Measurements from ENCODE around the gene CD1B. TPM values are rescaled to one million over a fixed set of nuclear protein-coding genes. Genes with fewer than 3 reads are reported as not detected.

Gene CD1B
- total RNA-seq, 6 experiments from 2014 or later, result not detected

- H3K27ac ChIP-seq, result no peak overlapping the region
- no peaks in the 10 kb centered on the region for H3K4me1 ChIP-seq
- H3K36me3 ChIP-seq, result no peaks in the 10 kb centered on the region
- no peak for ATAC-seq
- DNase-seq, result no peak
- H3K4me3 ChIP-seq, result no peak overlapping the region
- 19% methylated on average over 2 of the region's 2 CpGs for WGBS (ENCODE audit: insufficient coverage, low coverage, low lambda C conversion rate, missing lambda C conversion rate)
- H3K27me3 ChIP-seq, result no peaks in the 10 kb centered on the region
- no peaks in the 10 kb centered on the region for H3K9me3 ChIP-seq
- intact Hi-C loops (cut with DNase I), result no loop called here
- no peak for TF ChIP-seq POLR2A (IDR thresholded peaks at IDR 0.05)
- TF ChIP-seq CTCF (IDR thresholded peaks at IDR 0.05), result no peak
These were observed 3.3 kb upstream of the CD1B start for GRCh38 chr1:158334526-158335212.

- DNase-seq (no peak), ATAC-seq (no peak)
- Histone ChIP-seq H3K27me3 (no peaks in the 10 kb centered on the region), H3K4me1 (no peaks in the 10 kb centered on the region), H3K27ac (no peak overlapping the region), H3K9me3 (no peaks in the 10 kb centered on the region), H3K4me3 (no peak overlapping the region), H3K36me3 (no peaks in the 10 kb centered on the region)
- 22% methylated on average over 8 of the region's 8 CpGs for WGBS (ENCODE audit: insufficient coverage, low coverage, low lambda C conversion rate, missing lambda C conversion rate)
- TF ChIP-seq POLR2A (IDR thresholded peaks at IDR 0.05) (no peak), CTCF (IDR thresholded peaks at IDR 0.05) (no peak)
- intact Hi-C loops (cut with DNase I), result no loop called here
These were observed 2.2 kb upstream of the CD1B start for GRCh38 chr1:158333405-158334155.

GRCh38 chr1:158331106-158331425, 265 bp downstream of the CD1B start:
- WGBS (ENCODE audit: insufficient coverage, low coverage, low lambda C conversion rate, missing lambda C conversion rate), result 10% methylated on average over 1 of the region's 1 CpG

GRCh38 chr1:158330391-158331105, 783 bp downstream of the CD1B start:
- ATAC-seq (no peak), DNase-seq (no peak)
- no peaks in the 10 kb centered on the region for H3K36me3 ChIP-seq
- no peak overlapping the region for H3K4me3 ChIP-seq
- intact Hi-C loops (cut with DNase I), result no loop called here
- no peaks in the 10 kb centered on the region for H3K4me1 ChIP-seq
- H3K27me3 ChIP-seq, result no peaks in the 10 kb centered on the region
- WGBS (ENCODE audit: insufficient coverage, low coverage, low lambda C conversion rate, missing lambda C conversion rate), result 52% methylated on average over 11 of the region's 11 CpGs
- no peak overlapping the region for H3K27ac ChIP-seq
- no peaks in the 10 kb centered on the region for H3K9me3 ChIP-seq
- no peak for TF ChIP-seq CTCF (IDR thresholded peaks at IDR 0.05)
- TF ChIP-seq POLR2A (IDR thresholded peaks at IDR 0.05), result no peak

More at GRCh38 chr1:158331106-158331425, 265 bp downstream of the CD1B start:
- intact Hi-C loops (cut with DNase I), result no loop called here
- H3K4me3 ChIP-seq, result no peak overlapping the region
- no peaks in the 10 kb centered on the region for H3K27me3 ChIP-seq
- no peak overlapping the region for H3K27ac ChIP-seq
- no peak for TF ChIP-seq POLR2A (IDR thresholded peaks at IDR 0.05)
- no peak for TF ChIP-seq CTCF (IDR thresholded peaks at IDR 0.05)
- no peaks in the 10 kb centered on the region for H3K4me1 ChIP-seq
- no peaks in the 10 kb centered on the region for H3K36me3 ChIP-seq
- ATAC-seq (no peak), DNase-seq (no peak)
- no peaks in the 10 kb centered on the region for H3K9me3 ChIP-seq
